ENCODE data around the gene MAGEC3. TPM values are rescaled to one million over a fixed set of nuclear protein-coding genes. Genes with fewer than 3 reads are reported as not detected.

MAGEC3 gene
- total and polyA plus RNA-seq, 7 experiments from 2014 or later: not detected

DNA sequence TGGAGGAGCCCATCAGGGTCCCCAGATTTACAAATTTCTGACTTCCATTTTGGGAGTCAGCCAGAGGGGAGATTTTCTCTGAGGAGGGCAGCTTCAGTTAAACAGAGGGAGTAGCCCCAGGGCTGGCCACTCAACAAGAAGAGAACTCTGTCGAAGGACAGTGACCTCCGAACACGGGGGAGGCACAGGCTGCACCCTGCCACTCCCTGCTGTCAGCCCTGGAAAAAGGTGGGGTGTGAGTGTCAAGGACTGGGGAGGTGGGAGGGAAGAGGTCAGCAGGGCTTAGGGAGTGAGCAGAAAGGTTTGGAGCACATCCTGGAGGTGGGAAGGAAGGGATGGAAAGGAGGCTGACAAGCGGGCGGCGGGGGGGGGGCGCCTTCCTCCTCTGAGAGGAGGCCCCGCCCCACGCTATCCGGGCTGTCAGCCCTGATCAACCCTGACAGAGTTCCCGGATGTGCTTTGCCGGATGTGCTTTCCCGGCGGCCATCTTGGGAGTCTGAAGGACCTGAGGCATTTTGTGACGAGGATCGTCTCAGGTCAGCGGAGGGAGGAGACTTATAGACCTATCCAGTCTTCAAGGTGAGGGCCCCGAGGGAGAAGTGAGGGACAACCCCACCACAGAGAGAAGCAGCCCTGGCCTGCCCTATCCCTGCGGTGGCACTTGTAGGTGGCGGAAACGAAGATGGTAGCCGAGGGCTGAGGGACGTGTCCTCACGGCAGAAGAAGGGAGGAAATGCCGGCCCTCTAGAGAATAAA is 65.5 kb downstream of the MAGEC3 start, which contains the start of gene MAGEC1:
TSS of gene MAGEC1 (plus strand) at position 495 of the 756 bp plus-strand sequence. CDS start 1,179 bp downstream, outside the sequence.
- H3K4me3 Mint-ChIP-seq: no peak within 1 kb of the TSS
- no peak for DNase-seq
- no peak within 1 kb of the TSS for H3K27ac Mint-ChIP-seq
- no peaks in the 10 kb centered on the region for H3K27me3 ChIP-seq (ENCODE audit: control insufficient read depth in 2 of 2, insufficient read depth in 2 of 2, low read length in 2 of 2)
- no peaks in the 10 kb centered on the region for H3K9me3 ChIP-seq (ENCODE audit: control insufficient read depth in 2 of 3, low read length in 3 of 3)
- no peaks in the 10 kb centered on the region for H3K4me1 ChIP-seq (ENCODE audit: control insufficient read depth in 2 of 2, insufficient read depth in 2 of 2, low read length in 2 of 2)
- H3K4me1 Mint-ChIP-seq: no peaks in the 10 kb centered on the region
- intact Hi-C loops (cut with micrococcal nuclease): no loop called here
- peaks cover 0 to 17% (median 0%) of the 10 kb centered on the region in 11 donors for H3K9me3 Mint-ChIP-seq
- H3K36me3 Mint-ChIP-seq: peaks cover 0 to 4% (median 0%) of the 10 kb centered on the region in 5 donors
- no peak within 1 kb of the TSS for H3K4me3 ChIP-seq (ENCODE audit: low read length)
- no peak within 1 kb of the TSS for H3K27ac ChIP-seq (ENCODE audit: low read depth, low read length)
- no peak for ATAC-seq
- H3K36me3 ChIP-seq (ENCODE audit: control insufficient read depth in 2 of 3, insufficient read depth in 3 of 3, low read length in 3 of 3): no peaks in the 10 kb centered on the region
- ChIA-PET POLR2A (no interaction called here), CTCF (no interaction called here)
- H3K27me3 Mint-ChIP-seq: peaks cover 0 to 10% (median 0%) of the 10 kb centered on the region in 5 donors

DNA sequence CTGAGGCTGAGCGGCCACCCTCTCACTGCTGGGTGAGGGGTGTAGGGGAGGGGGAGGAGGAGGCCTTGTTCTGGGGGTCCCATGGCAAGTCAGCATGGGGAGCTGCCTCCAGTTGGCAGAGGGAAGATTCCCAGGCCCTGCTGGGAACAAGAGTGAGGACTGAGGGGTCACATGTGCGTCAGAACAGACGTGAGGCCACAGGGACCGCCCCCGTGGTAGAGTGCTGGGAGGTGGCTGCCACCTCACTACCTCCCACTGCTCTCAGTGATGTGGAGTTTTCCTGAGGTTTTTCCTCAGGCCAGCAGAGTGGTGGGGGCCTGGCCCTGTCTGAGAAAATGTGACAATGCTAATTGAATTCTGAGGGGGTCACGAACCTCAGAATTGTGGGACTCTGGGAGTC is 66.1 kb downstream of the MAGEC3 start:
- Histone ChIP-seq H3K4me1 (ENCODE audit: control insufficient read depth in 2 of 2, insufficient read depth in 2 of 2, low read length in 2 of 2) (no peaks in the 10 kb centered on the region), H3K9me3 (ENCODE audit: control insufficient read depth in 2 of 3, low read length in 3 of 3) (no peaks in the 10 kb centered on the region), H3K27me3 (ENCODE audit: control insufficient read depth in 2 of 2, insufficient read depth in 2 of 2, low read length in 2 of 2) (no peaks in the 10 kb centered on the region), H3K4me3 (ENCODE audit: low read length) (no peak overlapping the region), H3K36me3 (ENCODE audit: control insufficient read depth in 2 of 3, insufficient read depth in 3 of 3, low read length in 3 of 3) (no peaks in the 10 kb centered on the region), H3K27ac (ENCODE audit: low read depth, low read length) (no peak overlapping the region)
- ChIA-PET CTCF (no interaction called here), POLR2A (no interaction called here)
- intact Hi-C loops (cut with micrococcal nuclease): no loop called here
- ATAC-seq (no peak), DNase-seq (no peak)
- Mint-ChIP-seq H3K27ac (no peak overlapping the region), H3K36me3 (peaks cover 0 to 4% (median 0%) of the 10 kb centered on the region in 5 donors), H3K4me1 (no peaks in the 10 kb centered on the region), H3K4me3 (no peak overlapping the region), H3K9me3 (peaks cover 0 to 17% (median 0%) of the 10 kb centered on the region in 11 donors), H3K27me3 (peaks cover 0 to 10% (median 0%) of the 10 kb centered on the region in 5 donors)

DNA sequence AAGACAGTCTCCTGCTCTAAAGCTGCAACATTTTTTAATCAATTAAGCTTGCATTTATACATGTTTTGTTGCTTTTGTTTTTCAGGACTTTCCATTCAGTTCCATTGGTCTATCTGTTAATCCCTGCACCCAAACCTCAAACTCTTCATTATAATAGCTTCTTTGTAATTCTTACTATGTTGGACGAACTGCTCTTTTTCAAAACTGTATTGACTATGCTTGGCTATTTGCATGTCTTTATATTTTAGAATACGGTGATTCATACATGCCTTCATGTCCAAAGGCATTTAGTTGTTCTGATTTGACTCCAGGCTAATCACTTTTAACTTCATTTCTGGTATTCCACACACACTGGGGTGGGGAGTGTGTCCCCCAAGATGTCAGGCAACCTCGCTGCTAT is 79.7 kb downstream of the MAGEC3 start:
- CTCF ChIA-PET: no interaction called here
- Mint-ChIP-seq H3K27me3 (no peaks in the 10 kb centered on the region), H3K4me1 (no peaks in the 10 kb centered on the region), H3K9me3 (peaks cover 0 to 3% (median 0%) of the 10 kb centered on the region in 11 donors), H3K36me3 (no peaks in the 10 kb centered on the region), H3K4me3 (no peak overlapping the region), H3K27ac (no peak overlapping the region)
- H3K36me3 ChIP-seq (ENCODE audit: control insufficient read depth in 2 of 3, insufficient read depth in 3 of 3, low read length in 3 of 3): no peaks in the 10 kb centered on the region
- H3K27ac ChIP-seq (ENCODE audit: low read depth, low read length): no peak overlapping the region
- no peak for ATAC-seq
- H3K4me1 ChIP-seq (ENCODE audit: control insufficient read depth in 2 of 2, insufficient read depth in 2 of 2, low read length in 2 of 2): no peaks in the 10 kb centered on the region
- H3K9me3 ChIP-seq (ENCODE audit: control insufficient read depth in 2 of 3, low read length in 3 of 3): no peaks in the 10 kb centered on the region
- no peak for DNase-seq
- no peak overlapping the region for H3K4me3 ChIP-seq (ENCODE audit: low read length)
- intact Hi-C loops (cut with micrococcal nuclease): no loop called here
- no peaks in the 10 kb centered on the region for H3K27me3 ChIP-seq (ENCODE audit: control insufficient read depth in 2 of 2, insufficient read depth in 2 of 2, low read length in 2 of 2)
- POLR2A ChIA-PET: no interaction called here

DNA sequence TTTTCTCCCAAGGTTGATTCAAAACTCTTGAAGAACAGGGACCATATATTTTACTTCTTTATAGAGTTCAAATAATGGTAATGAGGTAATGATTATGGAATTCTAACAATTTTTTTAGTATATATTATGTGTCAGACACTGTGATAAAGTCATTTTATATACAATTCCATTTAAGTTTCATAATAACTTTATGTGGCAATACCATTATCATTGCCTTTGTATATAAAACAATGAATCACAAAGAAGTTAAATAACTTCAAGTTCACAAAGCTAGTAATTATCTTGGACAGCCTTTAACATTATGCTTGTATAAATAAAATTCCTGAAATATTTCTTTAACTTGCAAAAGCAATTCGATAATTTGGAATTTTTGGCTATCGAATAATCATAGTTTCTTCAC is 86.2 kb downstream of the MAGEC3 start:
- POLR2A ChIA-PET: no interaction called here
- Histone ChIP-seq H3K36me3 (ENCODE audit: control insufficient read depth in 2 of 3, insufficient read depth in 3 of 3, low read length in 3 of 3) (no peaks in the 10 kb centered on the region), H3K4me3 (ENCODE audit: low read length) (no peak overlapping the region), H3K9me3 (ENCODE audit: control insufficient read depth in 2 of 3, low read length in 3 of 3) (no peaks in the 10 kb centered on the region), H3K4me1 (ENCODE audit: control insufficient read depth in 2 of 2, insufficient read depth in 2 of 2, low read length in 2 of 2) (no peaks in the 10 kb centered on the region), H3K27me3 (ENCODE audit: control insufficient read depth in 2 of 2, insufficient read depth in 2 of 2, low read length in 2 of 2) (no peaks in the 10 kb centered on the region), H3K27ac (ENCODE audit: low read depth, low read length) (no peak overlapping the region)
- intact Hi-C loops (cut with micrococcal nuclease): no loop called here
- CTCF ChIA-PET: no interaction called here
- no peaks in the 10 kb centered on the region for H3K36me3 Mint-ChIP-seq
- H3K27ac Mint-ChIP-seq: no peak overlapping the region
- H3K4me1 Mint-ChIP-seq: no peaks in the 10 kb centered on the region
- DNase-seq (no peak), ATAC-seq (no peak)
- no peaks in the 10 kb centered on the region for H3K27me3 Mint-ChIP-seq
- peaks cover 0 to 11% (median 0%) of the 10 kb centered on the region in 11 donors for H3K9me3 Mint-ChIP-seq
- no peak overlapping the region for H3K4me3 Mint-ChIP-seq

DNA sequence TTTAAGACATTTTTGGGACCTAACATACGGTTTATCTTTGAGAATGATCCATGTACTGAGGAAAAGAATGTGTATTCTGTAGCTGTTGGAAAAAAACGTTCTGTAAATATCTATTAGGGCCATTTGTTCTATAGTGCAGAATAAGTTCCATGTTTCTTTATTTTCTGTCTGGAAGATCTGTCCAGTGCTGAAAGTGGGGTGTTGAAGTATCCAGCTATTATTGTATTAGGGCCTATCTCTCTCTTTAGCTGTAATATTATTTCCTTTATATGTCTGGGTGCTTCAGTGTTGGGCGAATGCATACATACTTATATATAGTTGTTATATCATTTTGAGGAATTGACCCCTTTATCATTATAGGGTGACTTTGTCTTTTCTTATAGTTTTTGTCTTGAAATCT is 90.3 kb downstream of the MAGEC3 start:
- Histone ChIP-seq H3K27ac (ENCODE audit: low read depth, low read length) (no peak overlapping the region), H3K4me3 (ENCODE audit: low read length) (no peak overlapping the region), H3K9me3 (ENCODE audit: control insufficient read depth in 2 of 3, low read length in 3 of 3) (no peaks in the 10 kb centered on the region), H3K36me3 (ENCODE audit: control insufficient read depth in 2 of 3, insufficient read depth in 3 of 3, low read length in 3 of 3) (no peaks in the 10 kb centered on the region), H3K27me3 (ENCODE audit: control insufficient read depth in 2 of 2, insufficient read depth in 2 of 2, low read length in 2 of 2) (no peaks in the 10 kb centered on the region), H3K4me1 (ENCODE audit: control insufficient read depth in 2 of 2, insufficient read depth in 2 of 2, low read length in 2 of 2) (no peaks in the 10 kb centered on the region)
- ATAC-seq (no peak), DNase-seq (no peak)
- Mint-ChIP-seq H3K4me1 (no peaks in the 10 kb centered on the region), H3K4me3 (no peak overlapping the region), H3K36me3 (no peaks in the 10 kb centered on the region), H3K27ac (no peak overlapping the region), H3K9me3 (peaks cover 0 to 5% (median 0%) of the 10 kb centered on the region in 11 donors), H3K27me3 (no peaks in the 10 kb centered on the region)
- intact Hi-C loops (cut with micrococcal nuclease): no loop called here
- POLR2A ChIA-PET: no interaction called here
- CTCF ChIA-PET: no interaction called here

DNA sequence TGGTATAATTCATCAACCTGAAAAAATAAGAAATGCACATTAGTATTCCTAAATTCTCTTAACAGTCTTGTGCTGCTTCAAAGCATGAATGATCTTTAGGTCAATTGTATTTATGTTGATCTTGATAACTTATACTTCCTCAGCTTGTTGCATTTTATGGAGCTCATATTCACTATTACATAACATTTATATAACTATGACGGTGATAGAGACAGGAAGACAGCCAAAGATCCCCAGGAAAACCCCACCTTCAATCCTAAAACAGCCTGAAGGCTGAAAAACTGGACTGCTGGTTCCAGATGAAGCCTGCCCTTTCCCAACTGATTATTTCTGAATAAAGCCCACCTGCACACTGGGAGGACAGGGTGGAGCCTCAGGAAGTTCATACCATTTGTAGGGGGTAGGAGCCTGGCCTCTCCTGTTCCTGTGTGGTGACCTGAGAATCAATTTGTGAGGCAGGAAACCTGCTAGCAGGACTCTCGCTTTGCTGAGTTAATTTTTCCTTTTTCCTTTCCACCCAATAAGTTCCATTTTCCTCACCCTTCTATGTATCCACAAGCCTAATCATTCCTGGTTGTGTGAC is 96.0 kb downstream of the MAGEC3 start:
- Mint-ChIP-seq H3K4me3 (no peak overlapping the region), H3K36me3 (no peaks in the 10 kb centered on the region), H3K4me1 (no peaks in the 10 kb centered on the region), H3K27ac (no peak overlapping the region), H3K9me3 (peaks cover 0 to 8% (median 0%) of the 10 kb centered on the region in 11 donors), H3K27me3 (no peaks in the 10 kb centered on the region)
- DNase-seq (no peak), ATAC-seq (no peak)
- H3K27ac ChIP-seq (ENCODE audit: low read depth, low read length): no peak overlapping the region
- CTCF ChIA-PET: no interaction called here
- H3K27me3 ChIP-seq (ENCODE audit: control insufficient read depth in 2 of 2, insufficient read depth in 2 of 2, low read length in 2 of 2): no peaks in the 10 kb centered on the region
- intact Hi-C loops (cut with micrococcal nuclease): no loop called here
- H3K4me3 ChIP-seq (ENCODE audit: low read length): no peak overlapping the region
- H3K9me3 ChIP-seq (ENCODE audit: control insufficient read depth in 2 of 3, low read length in 3 of 3): no peaks in the 10 kb centered on the region
- POLR2A ChIA-PET: no interaction called here
- H3K36me3 ChIP-seq (ENCODE audit: control insufficient read depth in 2 of 3, insufficient read depth in 3 of 3, low read length in 3 of 3): no peaks in the 10 kb centered on the region
- H3K4me1 ChIP-seq (ENCODE audit: control insufficient read depth in 2 of 2, insufficient read depth in 2 of 2, low read length in 2 of 2): no peaks in the 10 kb centered on the region

DNA sequence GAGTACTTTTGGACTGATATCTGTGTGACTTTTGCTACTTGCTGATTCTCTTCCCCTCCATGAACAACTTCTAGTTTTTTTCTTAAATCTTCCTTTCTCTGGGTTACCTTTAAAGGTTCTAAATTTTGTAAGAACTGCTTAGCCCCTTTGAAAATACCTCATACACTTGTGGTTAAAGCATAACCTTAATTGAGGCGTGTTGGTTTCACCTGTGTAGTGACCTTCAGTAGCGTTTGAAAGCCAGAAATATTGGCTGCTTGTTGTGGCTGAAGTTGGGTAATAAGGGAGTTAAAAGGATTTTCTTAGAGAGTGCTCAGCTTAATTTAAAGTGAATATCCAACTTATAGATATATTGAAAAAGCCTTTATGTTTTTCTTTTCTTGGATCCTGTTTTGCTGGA is 97.5 kb downstream of the MAGEC3 start:
- intact Hi-C loops (cut with micrococcal nuclease): no loop called here
- no peak for DNase-seq
- H3K27ac Mint-ChIP-seq: no peak overlapping the region
- H3K9me3 Mint-ChIP-seq: peaks cover 0 to 8% (median 0%) of the 10 kb centered on the region in 11 donors
- Histone ChIP-seq H3K4me1 (ENCODE audit: control insufficient read depth in 2 of 2, insufficient read depth in 2 of 2, low read length in 2 of 2) (no peaks in the 10 kb centered on the region), H3K27ac (ENCODE audit: low read depth, low read length) (no peak overlapping the region), H3K9me3 (ENCODE audit: control insufficient read depth in 2 of 3, low read length in 3 of 3) (no peaks in the 10 kb centered on the region), H3K36me3 (ENCODE audit: control insufficient read depth in 2 of 3, insufficient read depth in 3 of 3, low read length in 3 of 3) (no peaks in the 10 kb centered on the region), H3K27me3 (ENCODE audit: control insufficient read depth in 2 of 2, insufficient read depth in 2 of 2, low read length in 2 of 2) (no peaks in the 10 kb centered on the region), H3K4me3 (ENCODE audit: low read length) (no peak overlapping the region)
- H3K36me3 Mint-ChIP-seq: no peaks in the 10 kb centered on the region
- ChIA-PET POLR2A (no interaction called here), CTCF (no interaction called here)
- H3K27me3 Mint-ChIP-seq: no peaks in the 10 kb centered on the region
- no peak overlapping the region for H3K4me3 Mint-ChIP-seq
- no peaks in the 10 kb centered on the region for H3K4me1 Mint-ChIP-seq
- ATAC-seq: no peak
